ENCODE data around the gene KNOP1. TPM values are rescaled to one million over a fixed set of nuclear protein-coding genes. Genes with fewer than 3 reads are reported as not detected.
"Not testable (repeated sequence)": the region's sequence is repeated elsewhere in the genome, so short reads cannot be mapped to it uniquely, and the experiment has no call there.

Gene KNOP1
- total RNA-seq, 1 experiment from 2014 or later = 47.7 TPM

DNA sequence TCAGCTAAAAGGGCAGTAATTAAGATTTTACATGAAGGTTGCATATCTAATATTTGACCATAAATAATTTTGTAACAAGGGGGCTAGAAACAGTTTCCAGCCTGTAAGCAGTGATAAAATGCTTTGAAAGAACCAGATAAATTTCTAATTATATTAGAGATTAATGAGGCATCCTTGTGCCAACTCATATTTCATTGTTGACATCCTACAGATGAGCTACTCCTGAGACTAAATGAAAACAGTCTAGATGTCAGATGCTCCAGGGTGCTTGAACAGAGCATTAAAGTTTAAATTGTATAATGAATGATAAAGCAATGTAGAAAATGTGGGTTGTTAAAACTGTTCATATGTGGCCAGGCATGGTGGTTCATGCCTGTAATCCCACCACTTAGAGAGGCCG, 23.3 kb upstream of the KNOP1 start:
- no peak for DNase-seq (ENCODE audit: low spot score)

DNA sequence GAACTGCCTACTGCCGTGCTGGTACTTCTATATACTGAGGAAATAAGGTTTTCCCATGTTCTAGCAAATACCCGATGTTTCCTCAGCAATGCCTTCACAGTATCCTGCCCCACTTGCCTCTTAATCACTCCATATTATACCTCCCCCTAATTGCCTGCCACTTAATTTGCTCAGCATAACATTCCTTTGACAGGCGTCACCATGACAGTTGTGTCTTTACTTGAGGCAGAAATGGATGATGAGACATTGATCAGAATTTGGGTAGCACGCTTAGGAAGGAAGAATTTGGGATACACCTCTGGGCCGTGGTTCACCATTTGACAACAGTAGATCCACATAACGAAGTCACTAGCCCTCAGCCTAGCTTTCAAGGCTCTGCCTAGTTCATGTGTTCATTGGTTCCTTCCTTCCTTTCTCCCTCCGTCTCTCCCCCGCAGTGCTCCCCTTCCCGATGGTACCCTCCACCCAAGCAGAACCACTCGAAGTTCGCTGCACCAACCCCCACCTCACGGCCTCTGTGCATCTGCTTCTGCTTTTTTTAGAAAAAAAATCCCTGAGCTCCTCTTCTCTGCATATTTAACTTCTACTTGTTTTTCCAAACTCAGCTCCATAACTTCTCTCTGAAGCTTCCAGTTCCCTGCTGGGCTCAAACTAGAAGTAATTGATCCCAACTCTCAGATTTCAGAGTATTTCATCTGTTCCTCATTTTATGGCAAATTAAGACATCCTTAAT, 19.4 kb upstream of the KNOP1 start:
- no peak for DNase-seq (ENCODE audit: low spot score)

GRCh38 chr16:19735074-19735867, 17.2 kb upstream of the KNOP1 start:
- no peak for DNase-seq (ENCODE audit: low spot score)

GRCh38 chr16:19733551-19733950, 15.5 kb upstream of the KNOP1 start:
- no peak for DNase-seq (ENCODE audit: low spot score)

DNA sequence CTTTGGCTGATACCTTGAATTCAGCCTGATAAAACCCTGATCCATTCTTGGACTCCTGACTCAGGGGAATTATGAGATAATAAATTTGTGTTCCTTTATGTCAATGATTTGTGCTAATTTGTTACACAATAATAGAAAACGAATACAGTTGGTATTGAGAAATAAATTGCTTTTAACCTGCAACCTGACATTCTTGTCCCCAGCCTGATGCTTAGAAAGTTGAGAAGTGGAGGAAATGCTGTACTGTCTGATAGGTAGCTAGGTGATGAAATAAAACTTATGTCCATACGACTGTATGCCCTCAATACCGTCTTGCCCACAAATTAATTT, 10.6 kb upstream of the KNOP1 start:
- DNase-seq (ENCODE audit: low spot score) = no peak

DNA sequence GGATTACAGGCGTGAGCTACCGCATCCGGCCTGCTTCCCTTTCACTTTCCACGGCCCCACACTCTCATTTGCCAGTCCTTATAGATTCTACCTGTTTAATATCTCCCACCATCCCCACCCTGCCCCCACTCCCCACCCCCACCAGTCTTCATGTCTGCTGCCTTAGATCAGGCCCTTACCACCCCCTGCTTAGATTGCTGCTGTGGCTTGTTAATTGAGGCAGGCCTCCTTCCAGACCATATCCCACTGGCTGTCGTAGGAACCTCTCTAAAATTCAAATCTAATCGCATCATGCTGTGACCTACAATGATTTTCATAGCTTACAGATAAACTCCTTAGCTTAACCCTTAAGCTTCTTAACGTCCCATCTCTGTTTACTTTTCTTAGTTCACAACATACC, 5.0 kb upstream of the KNOP1 start:
- DNase-seq (ENCODE audit: low spot score) = no peak

DNA sequence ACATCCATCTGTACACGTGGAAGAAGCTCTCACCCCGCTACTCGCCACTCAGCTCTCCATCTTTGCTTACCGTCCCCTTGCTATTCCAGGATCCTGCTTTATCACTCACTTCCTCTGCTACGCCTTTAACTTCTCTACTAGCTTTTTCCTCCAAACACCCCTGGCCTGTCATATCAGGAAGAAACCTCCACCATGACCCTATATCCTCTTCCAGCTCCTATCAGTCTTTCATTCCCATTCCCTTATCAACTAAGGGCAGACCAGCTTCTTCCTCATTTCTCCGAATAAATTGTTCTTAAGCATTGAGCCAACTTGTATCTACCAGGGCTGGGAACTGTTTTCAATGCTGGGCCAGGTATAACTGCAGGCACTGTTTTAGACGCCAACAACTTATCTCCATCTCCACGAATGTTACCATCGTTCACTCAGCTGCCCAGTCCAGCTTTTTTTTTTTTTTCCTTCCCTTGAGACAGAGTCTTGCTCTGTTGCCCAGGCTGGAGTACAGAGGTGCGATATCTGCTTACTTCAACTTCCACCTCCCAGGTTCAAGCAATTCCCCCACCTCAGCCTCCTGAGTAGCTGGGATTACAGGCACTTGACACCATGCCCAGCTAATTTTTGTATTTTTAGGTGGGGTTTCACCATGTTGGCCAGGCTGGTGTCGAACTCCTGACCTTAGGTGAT, 4.4 kb upstream of the KNOP1 start:
- DNase-seq (ENCODE audit: low spot score) = no peak

- DNase-seq (ENCODE audit: low spot score) = peak; percentile 27
These were observed 568 bp upstream of the KNOP1 start for GRCh38 chr16:19718624-19718965.

DNA sequence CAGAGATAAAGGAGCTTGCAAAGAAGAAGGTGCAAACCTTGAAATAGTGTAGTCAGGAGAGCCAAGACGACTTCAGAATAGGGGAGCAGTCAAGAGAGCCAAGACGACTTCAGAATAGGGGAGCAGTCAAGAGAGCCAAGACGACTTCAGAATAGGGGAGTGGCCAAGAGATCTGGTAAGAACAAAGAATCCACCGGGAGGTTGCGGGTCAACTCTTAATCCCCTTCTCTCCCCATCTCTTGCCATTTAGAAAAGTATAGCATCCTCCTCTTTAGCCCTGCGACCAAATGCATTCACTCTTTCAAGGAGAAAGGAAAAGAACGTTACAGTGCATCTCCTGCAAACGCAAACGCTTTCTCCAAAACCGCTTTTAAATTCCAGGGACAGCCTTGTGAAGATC, 713 bp downstream of the KNOP1 start:
- DNase-seq (ENCODE audit: low spot score) = peak; percentile 44

DNA sequence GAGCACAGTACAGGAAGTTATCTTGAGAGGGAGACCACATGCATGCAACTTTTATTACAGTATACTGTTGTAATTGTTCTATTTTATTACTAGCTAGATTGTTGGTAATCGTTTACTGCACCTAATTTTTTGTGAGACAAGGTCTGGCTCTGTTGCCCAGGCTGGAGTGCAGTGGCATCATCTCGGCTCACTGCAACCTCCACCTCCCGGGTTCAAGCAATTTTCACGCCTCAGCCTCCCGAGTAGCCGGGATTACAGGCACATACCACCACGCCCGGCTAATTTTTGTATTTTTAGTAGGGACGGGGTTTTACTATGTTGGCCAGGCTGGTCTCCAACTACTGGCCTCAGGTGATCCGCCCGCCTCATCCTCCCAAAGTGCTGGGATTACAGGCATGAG, 1.3 kb downstream of the KNOP1 start:
- not testable (repeated sequence) for DNase-seq (ENCODE audit: low spot score)

DNA sequence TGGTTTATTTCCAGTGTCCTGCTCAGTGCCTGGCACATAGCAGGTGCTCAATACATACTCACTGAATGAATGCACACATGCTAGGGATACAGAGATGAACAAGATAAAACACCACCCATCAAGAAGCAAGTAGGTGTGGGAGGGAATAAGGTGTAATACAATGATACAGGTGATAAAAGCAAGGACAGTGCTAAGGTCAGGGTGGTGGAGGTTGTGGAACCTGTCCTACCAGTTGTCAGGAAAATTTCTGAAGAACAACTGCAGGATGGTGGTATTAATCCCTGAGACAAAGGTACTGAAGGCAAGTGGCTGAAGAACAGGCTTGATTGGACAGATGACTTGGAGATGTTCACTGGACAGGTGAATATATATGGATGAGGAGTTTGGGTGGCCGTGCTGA, 1.8 kb downstream of the KNOP1 start:
- DNase-seq (ENCODE audit: low spot score) = no peak

DNA sequence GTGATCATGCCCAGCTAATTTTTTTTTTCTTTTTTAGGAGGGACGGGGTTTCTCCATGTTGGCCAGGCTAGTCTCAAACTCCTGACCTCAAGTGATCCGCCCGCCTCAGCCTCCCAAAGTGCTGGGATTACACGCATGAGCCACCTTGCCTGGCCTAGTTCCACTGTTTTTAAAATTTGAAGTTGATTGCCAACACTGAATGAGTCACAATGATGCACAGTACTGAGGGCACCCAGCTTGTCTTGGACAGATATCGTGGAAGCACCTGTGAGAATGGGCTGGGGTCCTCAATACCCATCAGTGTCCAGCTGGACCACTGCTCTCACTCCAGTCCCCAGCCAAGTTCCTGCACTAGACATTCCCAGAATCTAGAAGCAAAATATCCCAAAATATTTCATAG, 2.5 kb downstream of the KNOP1 start:
- no peak for DNase-seq (ENCODE audit: low spot score)

DNA sequence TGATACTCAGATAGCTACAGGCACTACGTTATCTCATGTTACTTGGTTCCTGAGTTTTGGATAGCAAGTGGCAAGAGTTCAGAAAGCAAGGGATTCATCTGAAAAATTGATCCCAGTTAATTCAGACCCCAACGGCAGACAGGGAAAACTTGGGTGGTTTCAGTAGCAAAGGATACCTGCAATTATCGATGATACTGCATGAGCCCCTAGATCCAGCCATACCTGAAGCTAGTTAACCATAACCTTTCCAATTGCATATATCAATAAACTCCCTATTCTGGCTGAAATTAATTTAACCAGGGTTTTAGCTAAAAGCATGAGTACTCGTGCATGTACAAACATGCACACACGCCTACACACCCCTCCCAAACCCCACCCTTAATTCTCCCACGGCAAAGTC, 4.3 kb downstream of the KNOP1 start:
- DNase-seq (ENCODE audit: low spot score) = no peak

GRCh38 chr16:19712418-19713058, 5.5 kb downstream of the KNOP1 start:
- no peak for DNase-seq (ENCODE audit: low spot score)

DNA sequence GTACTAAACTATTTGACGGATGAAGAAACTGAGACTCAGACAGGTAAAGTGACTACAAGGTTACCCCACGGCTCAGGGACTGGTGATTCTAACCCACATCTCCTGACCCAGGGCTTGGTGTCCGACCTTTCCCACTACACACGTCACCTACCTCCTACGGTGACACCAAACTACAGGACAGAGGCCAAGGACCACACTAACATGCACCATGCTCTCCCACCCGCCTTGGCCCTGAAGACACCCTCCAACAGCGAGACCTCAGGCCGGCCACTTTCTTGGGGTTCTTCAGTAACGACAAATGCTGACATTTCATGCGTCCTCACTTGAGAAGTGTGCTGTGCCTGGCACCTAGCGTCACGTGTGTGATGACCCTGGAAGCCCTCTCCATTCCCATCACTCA, 6.4 kb downstream of the KNOP1 start:
- DNase-seq (ENCODE audit: low spot score) = no peak

GRCh38 chr16:19710991-19711545, 7.0 kb downstream of the KNOP1 start:
- no peak for DNase-seq (ENCODE audit: low spot score)

DNA sequence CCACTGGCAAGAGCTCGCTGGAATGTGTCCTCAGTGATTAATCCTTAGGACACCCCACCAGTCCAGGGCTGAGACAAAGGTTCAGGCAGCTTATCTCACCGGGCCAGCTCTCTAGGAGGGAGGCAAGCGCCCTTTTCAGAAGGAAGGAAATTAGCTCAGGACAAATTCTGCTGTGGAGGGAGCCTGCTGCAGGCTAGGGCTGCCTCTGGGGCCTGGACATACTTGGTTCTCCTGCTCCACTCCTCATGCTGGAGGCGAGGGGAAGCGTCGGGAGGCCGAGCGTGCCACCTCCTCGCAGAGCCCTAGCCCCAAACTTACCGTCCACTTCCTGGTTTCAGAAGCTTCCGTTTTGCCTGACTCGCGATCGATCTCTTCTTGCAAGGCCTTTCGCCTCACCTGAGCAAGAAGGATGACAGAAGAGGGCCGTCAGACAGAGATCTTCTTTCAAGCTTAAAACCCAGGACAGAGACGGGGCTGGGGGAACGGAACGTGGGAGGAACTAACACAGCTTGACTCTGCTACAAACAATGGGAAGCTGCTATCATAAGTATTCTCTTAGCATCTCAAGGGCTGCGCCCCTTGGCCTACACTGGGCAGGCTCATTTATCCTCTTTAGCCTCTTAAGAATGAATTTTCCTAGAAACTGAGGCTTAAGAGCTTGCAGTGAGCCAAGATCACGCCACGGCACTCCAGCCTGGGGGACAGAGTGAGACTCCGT, 7.7 kb downstream of the KNOP1 start:
- no peak for DNase-seq (ENCODE audit: low spot score)

DNA sequence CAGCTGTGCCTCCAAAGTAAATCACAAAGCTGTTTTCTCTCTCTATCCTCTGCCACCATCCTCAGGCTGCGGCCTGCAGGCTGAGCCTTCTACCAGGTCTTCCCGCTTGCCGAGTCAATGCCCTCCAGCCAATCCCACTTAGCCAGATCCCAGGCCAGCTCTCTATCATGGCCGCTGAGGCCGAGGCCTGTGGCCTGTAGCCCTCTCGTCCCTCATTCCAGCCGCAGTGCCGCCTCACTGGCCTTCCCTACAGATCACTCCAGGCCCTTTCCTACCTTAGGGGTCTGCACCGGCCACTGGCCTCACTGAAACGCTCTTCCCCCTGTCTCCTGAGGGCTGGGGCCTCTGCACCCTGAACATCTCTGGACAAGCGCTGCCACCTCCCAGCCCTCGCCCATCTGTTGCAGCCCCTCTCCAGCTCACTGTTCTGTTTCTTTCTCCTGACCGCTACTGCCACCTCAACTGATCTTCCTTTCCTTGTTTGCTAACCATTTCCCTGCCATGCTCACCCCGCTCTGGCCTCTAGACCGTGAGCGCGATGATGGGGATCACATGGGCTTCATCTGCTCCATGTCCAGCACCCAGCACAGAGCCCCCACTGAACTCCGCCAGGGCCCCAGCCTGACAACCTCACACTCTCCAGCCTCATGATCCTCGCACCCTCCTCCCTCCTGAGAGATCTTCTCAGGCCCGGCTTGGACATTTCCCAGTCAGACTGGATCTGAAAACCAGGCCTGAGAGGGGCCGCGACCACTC, 8.5 kb downstream of the KNOP1 start:
- no peak for DNase-seq (ENCODE audit: low spot score)

DNA sequence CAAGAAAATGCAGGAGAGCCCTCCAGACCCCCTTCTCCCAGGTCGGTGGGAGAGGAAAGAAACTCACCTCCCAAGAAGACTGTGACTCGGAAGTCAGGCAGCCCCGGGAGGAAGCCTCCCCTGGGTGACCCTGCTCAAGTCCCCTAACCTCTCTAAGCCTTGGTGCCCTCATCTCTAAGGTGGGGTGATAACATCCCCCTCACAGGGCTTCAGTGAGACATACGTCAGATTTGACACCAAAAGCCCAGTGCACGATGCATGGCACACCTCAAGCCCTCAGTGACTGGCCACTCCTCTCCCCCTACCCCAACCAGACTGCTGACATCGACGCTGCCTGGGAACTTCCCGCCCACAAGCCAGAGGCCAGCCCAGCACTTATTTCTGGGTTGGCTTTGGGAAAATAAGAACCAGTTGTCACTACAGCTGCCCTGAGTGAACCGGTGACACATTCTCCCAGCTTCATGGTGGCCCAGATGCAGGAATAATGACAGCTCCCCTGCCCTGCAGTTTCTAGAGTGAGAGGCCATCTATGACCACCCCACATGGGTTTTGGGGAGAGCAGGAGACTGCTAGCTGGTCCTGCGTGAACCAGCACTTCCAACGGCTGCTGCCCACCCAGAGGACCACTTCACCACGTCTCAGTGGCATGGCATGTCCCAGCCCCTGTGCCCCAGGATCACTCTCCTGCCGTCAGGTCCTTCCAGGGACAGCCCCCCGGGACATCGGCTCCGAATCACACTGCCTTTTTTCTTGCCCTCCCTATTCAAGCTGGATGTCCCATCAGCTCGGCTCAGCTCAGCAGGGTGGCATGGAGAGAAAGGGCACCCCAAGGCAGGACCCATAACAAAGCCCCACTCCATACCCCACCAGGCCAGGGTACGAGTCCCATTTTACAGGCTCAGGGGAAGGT, 9.5 kb downstream of the KNOP1 start:
- no peak for DNase-seq (ENCODE audit: low spot score)
